ENCODE measurements around the gene SUGP1. TPM values are rescaled to one million over a fixed set of nuclear protein-coding genes. Genes with fewer than 3 reads are reported as not detected.

SUGP1 gene
- polyA plus RNA-seq, 1 donor from 2014 or later: 82.0 TPM

DNA sequence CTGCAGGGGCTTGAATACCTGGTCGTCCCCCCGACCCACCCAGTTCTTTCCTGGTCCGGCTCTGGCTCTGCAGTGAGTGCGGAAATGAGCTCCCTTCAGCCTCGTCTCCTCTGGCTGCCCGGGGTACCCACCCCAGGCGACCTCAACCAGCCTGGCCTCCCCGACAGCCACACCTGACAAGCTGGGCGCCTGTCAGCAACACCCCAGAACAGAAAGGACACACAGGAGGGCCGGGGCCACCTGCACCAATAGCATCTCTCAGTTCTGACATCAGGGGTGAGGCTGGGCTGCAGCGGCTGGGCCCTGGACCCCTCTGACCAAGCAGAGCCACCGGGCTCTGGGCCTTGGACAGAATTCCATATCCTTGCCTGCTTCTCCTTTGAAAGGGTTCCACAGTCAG, 19.7 kb downstream of the SUGP1 start:
- H3K27ac ChIP-seq (ENCODE audit: low read length): no peak overlapping the region
- TF ChIP-seq EZH2 (IDR thresholded peaks at IDR 0.05; ENCODE audit: borderline replicate concordance, insufficient read depth, low read length, poor library complexity, severe bottlenecking): no peak
- no peak for TF ChIP-seq MXI1 (conservative IDR thresholded peaks at IDR 0.05; ENCODE audit: poor library complexity, severe bottlenecking)
- TF ChIP-seq REST (IDR thresholded peaks at IDR 0.05; ENCODE audit: borderline replicate concordance): no peak
- no peak for TF ChIP-seq RAD21 (conservative IDR thresholded peaks at IDR 0.05)
- TF ChIP-seq POLR2AphosphoS5 (IDR thresholded peaks at IDR 0.05): no peak
- TF ChIP-seq TAF1 (IDR thresholded peaks at IDR 0.05; ENCODE audit: low read depth): no peak
- TF ChIP-seq EP300 (conservative IDR thresholded peaks at IDR 0.05; ENCODE audit: poor library complexity, severe bottlenecking): no peak
- no peak for TF ChIP-seq CTCF (IDR thresholded peaks at IDR 0.05; ENCODE audit: poor library complexity, severe bottlenecking)
- TF ChIP-seq SMC3 (conservative IDR thresholded peaks at IDR 0.05; ENCODE audit: poor library complexity): no peak
- no peaks in the 10 kb centered on the region for H3K36me3 ChIP-seq (ENCODE audit: insufficient read depth, low read length)

DNA sequence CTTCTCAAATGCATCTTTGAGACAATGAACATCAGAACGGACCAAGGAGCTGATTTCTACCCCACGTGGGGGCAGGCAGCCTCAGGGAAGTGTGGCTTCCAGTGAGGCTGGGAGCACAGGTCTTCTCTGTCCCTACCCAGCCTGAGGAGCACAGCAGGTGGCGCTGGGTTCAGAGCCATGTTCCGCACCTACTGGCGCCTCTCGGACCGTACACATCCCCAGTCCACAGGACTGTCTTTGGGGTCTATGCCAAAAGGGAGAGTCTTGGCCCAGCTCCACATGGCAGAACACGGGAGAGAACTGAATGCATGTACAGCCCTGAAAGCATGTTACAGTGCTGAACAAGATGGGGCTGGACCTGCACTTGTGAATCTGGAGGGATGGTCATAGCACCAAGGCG, 22.6 kb downstream of the SUGP1 start:
- no peak for TF ChIP-seq REST (IDR thresholded peaks at IDR 0.05; ENCODE audit: borderline replicate concordance)
- TF ChIP-seq MXI1 (conservative IDR thresholded peaks at IDR 0.05; ENCODE audit: poor library complexity, severe bottlenecking): no peak
- TF ChIP-seq SMC3 (conservative IDR thresholded peaks at IDR 0.05; ENCODE audit: poor library complexity): no peak
- no peak for TF ChIP-seq TAF1 (IDR thresholded peaks at IDR 0.05; ENCODE audit: low read depth)
- TF ChIP-seq EP300 (conservative IDR thresholded peaks at IDR 0.05; ENCODE audit: poor library complexity, severe bottlenecking): no peak
- TF ChIP-seq CTCF (IDR thresholded peaks at IDR 0.05; ENCODE audit: poor library complexity, severe bottlenecking): no peak
- TF ChIP-seq POLR2AphosphoS5 (IDR thresholded peaks at IDR 0.05): no peak
- TF ChIP-seq EZH2 (IDR thresholded peaks at IDR 0.05; ENCODE audit: borderline replicate concordance, insufficient read depth, low read length, poor library complexity, severe bottlenecking): no peak
- no peak for TF ChIP-seq RAD21 (conservative IDR thresholded peaks at IDR 0.05)
- H3K4me2 ChIP-seq (ENCODE audit: low read length): no peak overlapping the region
- no peaks in the 10 kb centered on the region for H3F3A ChIP-seq (ENCODE audit: insufficient read depth, low read length, poor library complexity, severe bottlenecking)
- H3K27me3 ChIP-seq (ENCODE audit: insufficient read depth, low read depth, low read length): no peaks in the 10 kb centered on the region
- no peaks in the 10 kb centered on the region for H3K9me2 ChIP-seq (ENCODE audit: insufficient read depth, low read length)
- no peaks in the 10 kb centered on the region for H3K79me2 ChIP-seq (replicated peaks; ENCODE audit: insufficient read depth, low read length)
- no peak overlapping the region for H2AFZ ChIP-seq (ENCODE audit: low read depth, low read length)
- H3K4me3 ChIP-seq (ENCODE audit: low read length): no peak overlapping the region
- H3K9ac ChIP-seq (ENCODE audit: low read length): no peak overlapping the region
- no peaks in the 10 kb centered on the region for H4K20me1 ChIP-seq (ENCODE audit: insufficient read depth)
- H3K36me3 ChIP-seq (ENCODE audit: insufficient read depth, low read length): peaks cover under 1% of the 10 kb centered on the region
- H3K9me3 ChIP-seq (ENCODE audit: low read length): no peaks in the 10 kb centered on the region
- no peak overlapping the region for H3K27ac ChIP-seq (ENCODE audit: low read length)

More for the DNA sequence above, 19.7 kb downstream of the SUGP1 start:
- no peaks in the 10 kb centered on the region for H4K20me1 ChIP-seq (ENCODE audit: insufficient read depth)
- no peak overlapping the region for H3K9ac ChIP-seq (ENCODE audit: low read length)
- no peaks in the 10 kb centered on the region for H3K79me2 ChIP-seq (replicated peaks; ENCODE audit: insufficient read depth, low read length)
- H3K4me2 ChIP-seq (ENCODE audit: low read length): no peak overlapping the region
- no peaks in the 10 kb centered on the region for H3K9me3 ChIP-seq (ENCODE audit: low read length)
- H3K9me2 ChIP-seq (ENCODE audit: insufficient read depth, low read length): no peaks in the 10 kb centered on the region
- no peaks in the 10 kb centered on the region for H3K27me3 ChIP-seq (ENCODE audit: insufficient read depth, low read depth, low read length)
- H2AFZ ChIP-seq (ENCODE audit: low read depth, low read length): no peak overlapping the region
- no peak overlapping the region for H3K4me3 ChIP-seq (ENCODE audit: low read length)
- no peaks in the 10 kb centered on the region for H3F3A ChIP-seq (ENCODE audit: insufficient read depth, low read length, poor library complexity, severe bottlenecking)

Data from neural cell (in vitro differentiated cells).